Spleen (tissue), 11 donors: Measurements from ENCODE around the gene ALDH5A1. TPM values are rescaled to one million over a fixed set of nuclear protein-coding genes. Genes with fewer than 3 reads are reported as not detected.

Experiments used
- DNase-seq: peaks from one replicate; pipeline ENCODE4 v3.0.0-alpha.2; 2020
- H3K27ac ChIP-seq, 8 donors: fragments of 200-600 bp; sonication (generic) in 7 of 8; 1 replicate in 4 of 8; 2 replicates in 4 of 8; pipeline versions ENCODE4 v1.5.0 to v1.8.0; 2016 to 2021; ENCODE audit warnings: inconsistent platforms in 4 of 8, mild to moderate bottlenecking in 4 of 8, moderate library complexity in 1 of 8
- H3K27me3 ChIP-seq, 7 donors: fragments of 200-600 bp; sonication (generic) in 6 of 7; replicated peaks in 1 of 7; 1 replicate in 4 of 7; 2 replicates in 3 of 7; pipeline versions ENCODE4 v1.5.0 to v1.8.0; 2016 to 2021; ENCODE audit warnings: inconsistent platforms in 3 of 7, mild to moderate bottlenecking in 1 of 7
- H3K36me3 ChIP-seq, 6 donors: fragments of 200-600 bp; sonication (generic) in 5 of 6; 1 replicate in 4 of 6; 2 replicates in 2 of 6; pipeline versions ENCODE4 v1.5.0 to v1.8.0; 2016 to 2021; ENCODE audit warnings: inconsistent platforms in 2 of 6
- H3K4me1 ChIP-seq, 6 donors: fragments of 200-600 bp; sonication (generic) in 5 of 6; 1 replicate in 3 of 6; 2 replicates in 3 of 6; pipeline versions ENCODE4 v1.5.0 to v1.8.0; 2016 to 2021; ENCODE audit warnings: inconsistent platforms in 3 of 6
- H3K4me3 ChIP-seq, 8 donors: fragments of 200-600 bp; sonication (generic) in 7 of 8; 1 replicate in 4 of 8; 2 replicates in 4 of 8; pipeline versions ENCODE4 v1.5.0 to v1.8.0; 2016 to 2021; ENCODE audit warnings: inconsistent platforms in 4 of 8, mild to moderate bottlenecking in 4 of 8, moderate library complexity in 2 of 8
- H3K9me3 ChIP-seq, 8 donors: fragments of 200-600 bp; sonication (generic) in 7 of 8; 1 replicate in 4 of 8; 2 replicates in 4 of 8; pipeline versions ENCODE4 v1.5.0 to v1.8.0; 2016 to 2021; ENCODE audit warnings: inconsistent platforms in 4 of 8
- POLR2A ChIP-seq, 3 donors: fragments of 450-650 bp; IDR thresholded peaks; one replicate each; pipeline ENCODE4 v1.5.1; 2017; ENCODE audit warnings: antibody characterized with exemption in 3 of 3, mild to moderate bottlenecking in 1 of 3
- POLR2AphosphoS5 ChIP-seq, 3 donors: sonication (generic); formaldehyde crosslinking; IDR thresholded peaks; one replicate each; pipeline ENCODE4 v1.5.1; 2017; ENCODE audit warnings: antibody characterized with exemption in 3 of 3
- WGBS, 5 donors: extraction: QIAGEN DNeasy Blood & Tissue Kit in 3 of 5; methylation state at CpG; one replicate each; pipeline versions ENCODE4 v1.1.5 to v1.1.7; 2013 to 2018; 5-methylcytosine and 5-hydroxymethylcytosine counted together
- intact Hi-C: fragments of 100-400 bp; cut with DNase I; formaldehyde crosslinking; loops from one replicate; pipeline ENCODE4 v1.15.0; 2023; ENCODE audit warnings: low total_unique reads
- polyA plus RNA-seq, 3 donors: library from polyadenylated mRNA; stranded (reverse); fragments of 200-250 nt; gene quantifications; one replicate each; pipeline ENCODE4 v1.2.1, GENCODE V29; 2013
- total RNA-seq, 7 donors: library from RNA; depleted of rRNA in 3 of 7; stranded (reverse); fragments of >200 nt in 3 of 7; fragmentation: NEBNext Ultra II Directional in 4 of 7; extraction: Animal tissue kit (Norgen Biotek cat#: 25700) in 4 of 7; gene quantifications; one replicate each; pipeline versions ENCODE4 v1.1.0 to v1.2.1, GENCODE V29; 2016 to 2021
- TF ChIP-seq, protein P1 (sequence below), 11 experiments: fragments of 200-600 bp in 7 of 11; fragments of 450-650 bp in 4 of 11; sonication (generic) in 4 of 11; IDR thresholded peaks in 8 of 11; conservative IDR thresholded peaks in 3 of 11; 1 replicate in 7 of 11; 2 replicates in 4 of 11; pipeline versions ENCODE4 v1.4.0 to v1.8.0; 2016 to 2021; ENCODE audit warnings: antibody characterized with exemption in 11 of 11, inconsistent platforms in 4 of 11, mild to moderate bottlenecking in 1 of 11
- donor health status: healthy with polysubstance abuse.
- donor health status: DM: no; HTN: no; CAD: no; lungs with moderate emphysema.
- donor health status: DM: no; HTN: no; CAD: no.
- donor health status: Bipolar disorder and iron deficiency.
- donor health status: healthy.
- donor health status: DM: no; HTN: no; CAD: no.
- donor health status: DM: yes; HTN: yes; CAD: no.

Gene ALDH5A1
- total and polyA plus RNA-seq, 10 donors = 5.7 to 16.6 (median 10.1) TPM

DNA sequence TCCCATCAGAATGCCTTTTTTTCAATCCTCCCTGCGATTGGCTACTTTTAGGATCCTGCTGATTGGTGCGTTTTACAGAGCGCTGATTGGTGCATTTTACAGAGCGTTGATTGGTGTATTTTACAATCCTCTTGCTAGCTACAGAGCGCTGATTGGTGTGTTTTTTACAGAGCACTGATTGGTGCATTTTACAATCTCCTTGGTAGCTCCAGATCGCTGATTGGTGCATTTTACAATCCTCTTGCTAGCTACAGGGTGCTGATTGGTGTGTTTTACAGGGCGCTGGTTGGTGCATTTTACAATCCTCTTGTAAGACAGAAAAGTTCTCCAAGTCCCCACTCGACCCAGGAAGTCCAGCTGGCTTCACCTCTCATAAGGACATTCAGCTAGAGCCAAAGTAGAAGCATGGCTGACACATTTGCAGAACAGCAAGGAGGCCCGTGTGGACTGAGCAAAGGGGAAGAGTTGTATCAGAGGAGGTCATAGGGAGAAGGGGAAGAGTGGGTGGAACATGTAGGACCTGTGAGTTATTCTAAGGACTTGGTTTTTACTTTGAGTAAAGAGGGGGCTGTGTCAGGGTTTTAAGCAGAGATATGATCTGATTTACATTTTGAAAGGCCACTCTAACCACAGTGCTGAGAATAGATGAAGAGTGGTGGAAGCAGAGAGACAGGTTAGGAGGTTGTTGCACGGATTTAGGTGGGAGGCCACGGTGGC is 2.6 kb downstream of the ALDH5A1 start:
- H3K36me3 ChIP-seq = peaks cover 0 to 15% (median 0%) of the 10 kb centered on the region in 6 donors
- peaks cover 0 to 8% (median 4%) of the 10 kb centered on the region in 8 donors for H3K9me3 ChIP-seq
- H3K4me3 ChIP-seq = no peak overlapping the region
- H3K4me1 ChIP-seq = peaks cover 9 to 31% (median 22%) of the 10 kb centered on the region in 6 donors
- no peak overlapping the region for H3K27ac ChIP-seq
- intact Hi-C loops = no loop called here
- DNase-seq = no peak
- H3K27me3 ChIP-seq = peaks cover 0 to 8% (median 0%) of the 10 kb centered on the region in 7 donors
- TF ChIP-seq POLR2AphosphoS5 (IDR thresholded peaks at IDR 0.05) = no peak
- TF ChIP-seq, protein P1, sequence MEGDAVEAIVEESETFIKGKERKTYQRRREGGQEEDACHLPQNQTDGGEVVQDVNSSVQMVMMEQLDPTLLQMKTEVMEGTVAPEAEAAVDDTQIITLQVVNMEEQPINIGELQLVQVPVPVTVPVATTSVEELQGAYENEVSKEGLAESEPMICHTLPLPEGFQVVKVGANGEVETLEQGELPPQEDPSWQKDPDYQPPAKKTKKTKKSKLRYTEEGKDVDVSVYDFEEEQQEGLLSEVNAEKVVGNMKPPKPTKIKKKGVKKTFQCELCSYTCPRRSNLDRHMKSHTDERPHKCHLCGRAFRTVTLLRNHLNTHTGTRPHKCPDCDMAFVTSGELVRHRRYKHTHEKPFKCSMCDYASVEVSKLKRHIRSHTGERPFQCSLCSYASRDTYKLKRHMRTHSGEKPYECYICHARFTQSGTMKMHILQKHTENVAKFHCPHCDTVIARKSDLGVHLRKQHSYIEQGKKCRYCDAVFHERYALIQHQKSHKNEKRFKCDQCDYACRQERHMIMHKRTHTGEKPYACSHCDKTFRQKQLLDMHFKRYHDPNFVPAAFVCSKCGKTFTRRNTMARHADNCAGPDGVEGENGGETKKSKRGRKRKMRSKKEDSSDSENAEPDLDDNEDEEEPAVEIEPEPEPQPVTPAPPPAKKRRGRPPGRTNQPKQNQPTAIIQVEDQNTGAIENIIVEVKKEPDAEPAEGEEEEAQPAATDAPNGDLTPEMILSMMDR (IDR thresholded peaks at IDR 0.05 in 8 of 11, conservative IDR thresholded peaks at IDR 0.05 in 3 of 11) = no peak
- no peak for TF ChIP-seq POLR2A (IDR thresholded peaks at IDR 0.05)
- WGBS, 5 donors = 80 to 95% (median 88%) methylated on average over 11 of the region's 11 CpGs

DNA sequence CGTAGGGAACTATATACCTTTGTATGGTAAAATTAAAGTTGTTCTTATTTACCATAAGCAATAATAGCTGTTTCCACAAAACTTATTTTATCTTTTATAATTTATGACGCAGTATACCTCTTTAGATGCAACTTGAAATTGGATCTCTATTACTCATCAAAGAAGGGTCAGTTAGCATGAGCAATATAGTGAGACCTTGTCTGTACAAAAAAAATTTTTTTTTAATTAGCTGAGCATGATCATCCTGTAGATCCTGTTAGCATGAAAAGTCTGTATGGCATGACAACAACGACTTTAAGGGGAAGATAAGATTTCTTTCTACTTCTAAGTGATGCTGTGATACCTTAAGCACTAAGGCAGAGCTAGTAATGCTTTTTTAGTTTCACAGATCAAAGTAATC is 5.9 kb downstream of the ALDH5A1 start:
- intact Hi-C loops = no loop called here
- 85 to 93% (median 87%) methylated on average over 3 of the region's 3 CpGs for WGBS, 5 donors
- TF ChIP-seq POLR2AphosphoS5 (IDR thresholded peaks at IDR 0.05) (no peak), POLR2A (IDR thresholded peaks at IDR 0.05) (no peak)
- TF ChIP-seq, protein P1 (IDR thresholded peaks at IDR 0.05 in 8 of 11, conservative IDR thresholded peaks at IDR 0.05 in 3 of 11) = no peak
- Histone ChIP-seq H3K4me1 (peaks cover 0 to 8% (median 6%) of the 10 kb centered on the region in 6 donors), H3K36me3 (peaks cover 0 to 47% (median 17%) of the 10 kb centered on the region in 6 donors), H3K4me3 (no peak overlapping the region), H3K27ac (no peak overlapping the region), H3K27me3 (no peaks in the 10 kb centered on the region), H3K9me3 (peaks cover 0 to 8% (median 4%) of the 10 kb centered on the region in 8 donors)
- no peak for DNase-seq

DNA sequence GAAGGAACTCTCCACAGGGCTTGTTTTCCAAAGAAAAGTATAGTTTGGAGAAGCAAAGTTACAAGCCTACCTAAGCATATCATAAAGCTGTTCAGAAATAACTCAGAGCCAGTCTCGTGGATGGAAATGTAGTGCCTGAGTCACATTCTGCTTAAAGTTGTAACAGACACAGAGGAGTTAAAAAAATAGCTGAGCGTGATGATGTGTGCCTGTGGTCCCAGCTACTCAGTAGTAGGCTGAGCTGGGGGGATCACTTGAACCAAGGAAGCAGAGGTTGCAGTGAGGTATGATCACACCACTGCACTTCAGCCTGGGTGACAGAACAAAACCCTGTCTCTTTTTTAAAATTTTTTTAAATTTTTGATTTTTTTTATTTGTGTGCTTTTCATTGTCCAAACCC is 6.6 kb downstream of the ALDH5A1 start:
- Histone ChIP-seq H3K27ac (no peak overlapping the region), H3K9me3 (peaks cover 0 to 8% (median 4%) of the 10 kb centered on the region in 8 donors), H3K4me3 (no peak overlapping the region), H3K4me1 (peaks cover 0 to under 1% (median 0%) of the 10 kb centered on the region in 6 donors), H3K36me3 (peaks cover 0 to 52% (median 17%) of the 10 kb centered on the region in 6 donors), H3K27me3 (no peaks in the 10 kb centered on the region)
- TF ChIP-seq POLR2A (IDR thresholded peaks at IDR 0.05) (no peak), POLR2AphosphoS5 (IDR thresholded peaks at IDR 0.05) (no peak)
- TF ChIP-seq, protein P1 (IDR thresholded peaks at IDR 0.05 in 8 of 11, conservative IDR thresholded peaks at IDR 0.05 in 3 of 11) = no peak
- WGBS, 5 donors = 75 to 87% (median 84%) methylated on average over 2 of the region's 2 CpGs
- intact Hi-C loops = no loop called here
- no peak for DNase-seq

DNA sequence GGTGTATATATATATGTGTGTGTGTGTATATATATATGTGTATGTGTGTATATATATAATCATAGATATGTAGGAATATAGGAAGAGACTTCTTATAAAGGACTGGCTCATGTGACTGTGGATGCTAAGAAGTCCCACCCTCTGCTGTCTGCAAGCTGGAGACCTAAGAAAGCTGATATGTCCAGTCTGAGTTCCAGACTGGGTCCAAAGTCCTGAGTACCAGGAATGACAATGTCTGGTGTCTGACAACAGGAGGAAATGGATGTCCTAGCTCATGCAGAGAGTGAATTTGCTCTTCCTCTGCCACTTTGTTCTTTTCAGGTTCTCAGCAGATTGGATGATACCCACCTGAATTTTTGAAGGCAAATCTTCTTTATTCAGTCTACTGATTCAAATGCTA is 7.1 kb downstream of the ALDH5A1 start:
- DNase-seq = no peak
- Histone ChIP-seq H3K9me3 (peaks cover 0 to 5% (median 3%) of the 10 kb centered on the region in 8 donors), H3K4me3 (no peak overlapping the region), H3K27me3 (no peaks in the 10 kb centered on the region), H3K27ac (no peak overlapping the region), H3K4me1 (no peaks in the 10 kb centered on the region), H3K36me3 (peaks cover 0 to 54% (median 18%) of the 10 kb centered on the region in 6 donors)
- intact Hi-C loops = no loop called here
- TF ChIP-seq POLR2A (IDR thresholded peaks at IDR 0.05) (no peak), POLR2AphosphoS5 (IDR thresholded peaks at IDR 0.05) (no peak)
- TF ChIP-seq, protein P1 (IDR thresholded peaks at IDR 0.05 in 8 of 11, conservative IDR thresholded peaks at IDR 0.05 in 3 of 11) = no peak
